Activated naive CD8-positive, alpha-beta T cell treated with anti-CD3 and anti-CD28 coated beads, Interleukin-2, amount 50 U/mL, for 24 hours (primary cell): ENCODE measurements around the gene MOCS1.
A peak's percentile ranks its signal among the peaks of the same experiment; 100 is the strongest.

ENCODE experiments used
- ATAC-seq: fragments of 150-1000 bp; cut with Tn5 transposase; one replicate; pipeline ENCODE4 v1.10.0; 2021
- DNase-seq: peaks from one replicate; pipeline ENCODE4 v3.0.0; 2021
- H3K27ac Mint-ChIP-seq: one replicate; pipeline ENCODE4 v1.8.0; 2021; ENCODE audit warnings: mild to moderate bottlenecking, mixed read lengths
- H3K27me3 Mint-ChIP-seq: one replicate; pipeline ENCODE4 v1.8.0; 2021; ENCODE audit warnings: mixed read lengths
- H3K36me3 Mint-ChIP-seq: one replicate; pipeline ENCODE4 v1.8.0; 2021; ENCODE audit warnings: low read depth, mixed read lengths
- H3K4me1 Mint-ChIP-seq: one replicate; pipeline ENCODE4 v1.8.0; 2021; ENCODE audit warnings: mixed read lengths
- H3K4me3 Mint-ChIP-seq: one replicate; pipeline ENCODE4 v1.8.0; 2021; ENCODE audit warnings: mild to moderate bottlenecking, moderate library complexity, mixed read lengths
- H3K9me3 Mint-ChIP-seq: one replicate; pipeline ENCODE4 v1.8.0; 2021; ENCODE audit warnings: mixed read lengths

MOCS1 gene

DNA sequence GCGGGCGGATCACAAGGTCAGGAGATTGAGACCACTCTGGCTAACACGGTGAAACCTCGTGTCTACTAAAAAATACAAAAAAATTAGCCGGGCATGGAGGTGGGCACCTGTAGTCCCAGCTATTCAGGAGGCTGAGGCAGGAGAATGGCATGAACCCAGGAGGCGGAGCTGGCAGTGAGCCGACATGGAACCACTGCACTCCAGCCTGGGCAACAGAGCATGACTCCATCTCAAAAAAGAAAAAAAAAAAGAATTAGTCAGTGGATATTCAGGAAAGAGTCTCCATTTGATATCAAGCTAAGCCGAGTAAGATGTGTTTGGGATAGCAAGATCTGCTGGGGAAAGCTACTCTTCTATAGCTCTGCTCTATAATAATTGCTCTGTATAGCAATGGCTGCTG is 41.0 kb downstream of the MOCS1 start:
- ATAC-seq (no peak), DNase-seq (no peak)
- no peaks in the 10 kb centered on the region for H3K36me3 Mint-ChIP-seq
- H3K4me3 Mint-ChIP-seq: no peak overlapping the region
- no peak overlapping the region for H3K27ac Mint-ChIP-seq
- peaks cover 4% of the 10 kb centered on the region for H3K27me3 Mint-ChIP-seq
- H3K4me1 Mint-ChIP-seq: no peaks in the 10 kb centered on the region
- H3K9me3 Mint-ChIP-seq: no peaks in the 10 kb centered on the region

DNA sequence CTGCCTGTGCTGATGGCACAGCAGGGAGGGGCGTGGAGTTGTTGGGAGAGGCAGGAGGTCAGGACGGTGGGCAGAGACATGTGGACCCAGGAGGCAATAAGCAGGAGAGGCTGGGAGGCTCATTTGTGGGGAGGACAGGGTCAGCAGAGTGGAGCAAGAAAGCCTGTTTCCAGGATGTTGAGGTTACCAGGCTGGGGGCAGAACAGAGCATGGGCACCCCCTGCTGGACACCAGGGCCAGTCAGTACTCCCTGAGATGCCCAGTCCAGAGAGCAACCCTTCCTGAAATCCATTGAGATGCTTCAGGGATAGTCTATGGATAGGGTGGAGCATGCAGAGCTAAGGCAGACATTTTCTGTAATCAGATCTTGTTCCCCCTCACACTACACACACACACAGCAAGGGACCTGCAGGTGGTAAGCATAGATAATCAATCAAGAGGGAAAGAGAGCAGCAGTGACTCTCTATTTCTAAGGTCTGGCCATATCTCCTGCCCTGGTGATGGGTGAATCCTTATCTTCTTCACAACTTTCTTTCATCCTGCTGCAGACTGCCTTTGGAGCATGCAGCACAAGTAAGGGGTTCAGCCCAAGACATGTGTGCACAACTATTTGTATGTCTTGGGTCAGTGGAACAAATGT is 41.7 kb downstream of the MOCS1 start:
- DNase-seq (peak; percentile 20), ATAC-seq (no peak)

GRCh38 chr6:39891976-39892375 is 42.3 kb downstream of the MOCS1 start:
- no peak for DNase-seq
- H3K36me3 Mint-ChIP-seq: no peaks in the 10 kb centered on the region
- peaks cover 3% of the 10 kb centered on the region for H3K27me3 Mint-ChIP-seq
- no peaks in the 10 kb centered on the region for H3K4me1 Mint-ChIP-seq
- no peaks in the 10 kb centered on the region for H3K9me3 Mint-ChIP-seq
- H3K27ac Mint-ChIP-seq: no peak overlapping the region
- H3K4me3 Mint-ChIP-seq: no peak overlapping the region
- ATAC-seq: no peak

More for the DNA sequence above, 41.7 kb downstream of the MOCS1 start:
- H3K4me3 Mint-ChIP-seq: no peak overlapping the region
- H3K4me1 Mint-ChIP-seq: no peaks in the 10 kb centered on the region
- H3K27ac Mint-ChIP-seq: no peak overlapping the region
- no peaks in the 10 kb centered on the region for H3K36me3 Mint-ChIP-seq
- H3K27me3 Mint-ChIP-seq: peaks cover 4% of the 10 kb centered on the region
- no peaks in the 10 kb centered on the region for H3K9me3 Mint-ChIP-seq

DNA sequence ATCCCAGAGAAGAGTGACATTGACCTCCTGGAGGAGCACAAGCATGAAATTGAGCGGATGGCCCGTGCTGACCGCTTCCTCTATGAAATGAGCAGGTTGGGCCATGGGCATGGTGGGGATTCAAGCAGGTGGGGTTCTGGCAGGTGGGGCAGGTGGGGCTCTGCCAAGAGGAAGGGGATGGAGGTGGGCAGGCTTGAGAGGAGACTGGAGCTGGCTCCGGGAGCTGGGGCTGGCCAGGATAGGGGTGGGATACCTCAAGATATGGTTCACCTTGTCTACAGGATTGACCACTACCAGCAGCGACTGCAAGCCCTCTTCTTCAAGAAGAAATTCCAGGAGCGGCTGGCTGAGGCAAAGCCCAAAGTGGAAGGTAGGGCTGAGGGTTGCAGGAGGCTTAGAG is 42.9 kb downstream of the MOCS1 start:
- Mint-ChIP-seq H3K9me3 (no peaks in the 10 kb centered on the region), H3K4me3 (no peak overlapping the region), H3K4me1 (no peaks in the 10 kb centered on the region), H3K27ac (no peak overlapping the region), H3K36me3 (no peaks in the 10 kb centered on the region), H3K27me3 (peaks cover 2% of the 10 kb centered on the region)
- ATAC-seq (no peak), DNase-seq (no peak)

DNA sequence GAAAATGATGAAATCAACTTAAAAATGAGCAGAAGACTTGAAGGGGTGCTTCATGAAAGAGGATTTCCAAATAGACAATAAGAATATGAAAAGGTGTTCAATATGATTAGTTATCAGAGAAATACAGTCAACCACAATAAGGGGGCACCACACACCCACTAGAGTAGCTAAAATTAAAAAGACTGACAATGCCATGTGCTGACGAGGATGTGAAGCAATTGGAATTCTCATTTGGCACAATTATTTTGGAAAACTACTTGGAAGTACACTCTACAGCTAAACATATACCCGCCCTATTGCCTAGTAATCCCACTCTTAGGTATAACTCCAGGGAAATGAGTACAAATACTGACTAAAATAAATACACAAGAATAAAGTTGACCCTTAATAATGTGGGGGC is 45.0 kb downstream of the MOCS1 start:
- no peak for DNase-seq
- Mint-ChIP-seq H3K4me1 (no peaks in the 10 kb centered on the region), H3K4me3 (no peak overlapping the region), H3K27me3 (peaks cover 2% of the 10 kb centered on the region), H3K9me3 (no peaks in the 10 kb centered on the region), H3K36me3 (no peaks in the 10 kb centered on the region), H3K27ac (no peak overlapping the region)
- no peak for ATAC-seq

GRCh38 chr6:39887692-39888450 is 46.4 kb downstream of the MOCS1 start:
- H3K36me3 Mint-ChIP-seq: no peaks in the 10 kb centered on the region
- H3K9me3 Mint-ChIP-seq: no peaks in the 10 kb centered on the region
- peaks cover 2% of the 10 kb centered on the region for H3K27me3 Mint-ChIP-seq
- ATAC-seq (no peak), DNase-seq (no peak)
- H3K27ac Mint-ChIP-seq: no peak overlapping the region
- no peaks in the 10 kb centered on the region for H3K4me1 Mint-ChIP-seq
- no peak overlapping the region for H3K4me3 Mint-ChIP-seq

DNA sequence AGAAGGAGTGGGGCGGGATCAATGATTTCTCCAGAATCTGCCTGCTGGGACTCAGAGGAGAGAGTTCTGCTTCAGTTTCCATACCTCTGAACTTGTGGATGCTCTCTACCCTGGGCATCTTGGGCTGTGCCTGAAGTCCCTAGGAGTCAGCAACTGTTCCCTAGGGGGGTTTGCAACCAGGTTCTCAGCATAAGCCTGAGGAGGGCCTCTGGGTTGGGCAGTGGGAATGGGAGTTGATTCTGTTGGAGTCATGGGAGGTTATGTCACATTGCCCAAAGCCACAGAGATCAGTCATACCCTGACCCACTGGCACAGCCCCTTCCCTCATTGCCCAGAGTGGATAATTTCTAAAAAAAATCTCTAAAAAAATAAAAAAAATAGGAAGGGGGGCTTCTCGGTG is 47.4 kb downstream of the MOCS1 start:
- Mint-ChIP-seq H3K27me3 (peaks cover 2% of the 10 kb centered on the region), H3K9me3 (no peaks in the 10 kb centered on the region), H3K4me1 (no peaks in the 10 kb centered on the region)

DNA sequence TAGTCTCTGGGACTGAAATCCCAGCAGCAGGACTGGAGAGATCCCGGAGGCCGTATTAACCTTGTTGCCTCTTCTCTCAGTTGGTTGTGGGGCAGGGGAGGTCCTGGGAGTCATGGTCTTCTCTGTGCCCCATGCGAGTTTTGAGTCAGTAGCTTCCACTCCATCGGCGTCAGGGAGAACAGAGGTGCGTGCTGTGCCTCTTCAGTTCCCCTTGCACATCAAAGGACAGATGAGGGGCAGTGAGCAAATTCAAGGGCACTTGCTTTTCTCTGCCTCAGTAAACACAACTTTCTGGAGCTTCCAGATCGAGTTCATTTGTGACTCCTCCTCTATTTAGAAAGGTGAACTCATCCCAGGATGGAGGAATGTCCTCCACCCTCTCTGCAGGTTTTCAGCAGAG is 48.6 kb downstream of the MOCS1 start:
- Mint-ChIP-seq H3K4me3 (no peak overlapping the region), H3K27ac (no peak overlapping the region), H3K4me1 (no peaks in the 10 kb centered on the region), H3K36me3 (no peaks in the 10 kb centered on the region), H3K9me3 (no peaks in the 10 kb centered on the region), H3K27me3 (peaks cover 2% of the 10 kb centered on the region)
- ATAC-seq (no peak), DNase-seq (no peak)

More for the DNA sequence above, 47.4 kb downstream of the MOCS1 start:
- no peak for DNase-seq
- ATAC-seq: no peak
- Mint-ChIP-seq H3K27ac (no peak overlapping the region), H3K36me3 (no peaks in the 10 kb centered on the region), H3K4me3 (no peak overlapping the region)

- Mint-ChIP-seq H3K27ac (no peak overlapping the region), H3K36me3 (no peaks in the 10 kb centered on the region), H3K4me1 (no peaks in the 10 kb centered on the region), H3K9me3 (no peaks in the 10 kb centered on the region), H3K27me3 (peaks cover 2% of the 10 kb centered on the region), H3K4me3 (no peak overlapping the region)
- DNase-seq: no peak
- ATAC-seq: no peak
These were observed 49.6 kb downstream of the MOCS1 start for GRCh38 chr6:39884696-39885095.

GRCh38 chr6:39882531-39882899 is 51.7 kb downstream of the MOCS1 start:
- Mint-ChIP-seq H3K9me3 (no peaks in the 10 kb centered on the region), H3K36me3 (no peaks in the 10 kb centered on the region), H3K27ac (no peak overlapping the region), H3K4me3 (no peak overlapping the region), H3K27me3 (no peaks in the 10 kb centered on the region), H3K4me1 (no peaks in the 10 kb centered on the region)
- DNase-seq (no peak), ATAC-seq (no peak)

DNA sequence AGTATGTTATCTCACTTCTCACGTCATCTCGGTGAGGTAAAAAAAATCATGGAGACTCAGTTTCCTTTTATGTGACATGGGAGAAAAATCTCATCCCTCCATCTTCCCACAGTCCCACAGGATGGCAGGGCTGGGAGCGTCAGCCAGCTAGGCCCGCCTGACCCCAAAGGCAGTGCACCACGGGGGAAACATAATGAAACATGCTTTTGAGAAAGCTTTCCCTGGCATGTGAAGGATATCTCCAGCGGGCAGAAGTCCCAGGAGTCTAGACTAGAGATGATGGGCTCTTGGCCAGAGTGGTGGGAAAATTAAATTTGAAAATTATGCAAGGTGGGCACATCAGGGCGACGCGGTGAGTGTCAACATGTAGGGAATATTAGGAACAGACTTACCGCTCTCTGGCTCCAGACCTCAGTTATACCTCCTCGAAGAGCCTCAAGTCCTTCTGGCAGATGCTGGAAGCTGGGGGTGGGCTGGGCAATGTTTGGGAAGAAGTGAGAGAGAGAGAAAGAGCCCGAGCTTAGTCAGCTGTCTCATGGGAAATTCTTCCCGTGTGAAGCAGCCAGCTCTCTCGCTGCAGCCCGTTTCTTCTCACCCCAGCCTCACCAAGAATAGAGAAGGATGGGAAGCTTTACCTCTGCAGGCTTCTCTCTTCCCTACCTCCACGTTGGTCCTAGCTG is 52.3 kb downstream of the MOCS1 start:
- no peaks in the 10 kb centered on the region for H3K36me3 Mint-ChIP-seq
- no peaks in the 10 kb centered on the region for H3K4me1 Mint-ChIP-seq

GRCh38 chr6:39880594-39880993 is 53.7 kb downstream of the MOCS1 start:
- ATAC-seq (no peak), DNase-seq (no peak)
- Mint-ChIP-seq H3K36me3 (no peaks in the 10 kb centered on the region), H3K27me3 (no peaks in the 10 kb centered on the region), H3K27ac (no peak overlapping the region), H3K9me3 (no peaks in the 10 kb centered on the region), H3K4me3 (no peak overlapping the region), H3K4me1 (no peaks in the 10 kb centered on the region)

More for the DNA sequence above, 52.3 kb downstream of the MOCS1 start:
- no peak for DNase-seq
- ATAC-seq: no peak
- Mint-ChIP-seq H3K27ac (no peak overlapping the region), H3K9me3 (no peaks in the 10 kb centered on the region), H3K4me3 (no peak overlapping the region), H3K27me3 (no peaks in the 10 kb centered on the region)

GRCh38 chr6:39879535-39879934 is 54.7 kb downstream of the MOCS1 start:
- Mint-ChIP-seq H3K4me1 (no peaks in the 10 kb centered on the region), H3K36me3 (no peaks in the 10 kb centered on the region), H3K9me3 (no peaks in the 10 kb centered on the region), H3K27ac (no peak overlapping the region), H3K4me3 (no peak overlapping the region), H3K27me3 (no peaks in the 10 kb centered on the region)
- DNase-seq (no peak), ATAC-seq (no peak)

DNA sequence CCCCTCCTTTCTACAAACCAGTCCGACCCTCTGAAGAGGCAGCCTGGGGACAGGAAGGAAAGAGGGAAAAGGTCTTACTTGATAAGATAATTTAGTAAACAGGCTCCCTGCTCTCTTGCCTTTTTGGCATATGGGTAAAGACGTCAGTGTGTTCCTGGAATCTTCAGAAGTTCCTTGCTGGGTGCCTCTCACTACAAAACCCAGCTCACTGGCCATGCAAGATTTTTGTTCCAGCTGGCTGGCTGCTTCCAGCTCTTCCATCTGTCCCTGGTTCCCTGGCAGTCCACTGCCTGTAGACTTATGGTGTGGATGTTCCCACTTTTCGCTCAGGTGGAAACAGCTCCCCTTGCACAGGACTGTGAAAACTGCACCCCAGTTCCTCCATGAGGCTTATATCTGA is 57.4 kb downstream of the MOCS1 start:
- Mint-ChIP-seq H3K9me3 (no peaks in the 10 kb centered on the region), H3K4me3 (no peak overlapping the region), H3K27ac (no peak overlapping the region), H3K36me3 (no peaks in the 10 kb centered on the region), H3K4me1 (no peaks in the 10 kb centered on the region), H3K27me3 (no peaks in the 10 kb centered on the region)
- DNase-seq (no peak), ATAC-seq (no peak)

DNA sequence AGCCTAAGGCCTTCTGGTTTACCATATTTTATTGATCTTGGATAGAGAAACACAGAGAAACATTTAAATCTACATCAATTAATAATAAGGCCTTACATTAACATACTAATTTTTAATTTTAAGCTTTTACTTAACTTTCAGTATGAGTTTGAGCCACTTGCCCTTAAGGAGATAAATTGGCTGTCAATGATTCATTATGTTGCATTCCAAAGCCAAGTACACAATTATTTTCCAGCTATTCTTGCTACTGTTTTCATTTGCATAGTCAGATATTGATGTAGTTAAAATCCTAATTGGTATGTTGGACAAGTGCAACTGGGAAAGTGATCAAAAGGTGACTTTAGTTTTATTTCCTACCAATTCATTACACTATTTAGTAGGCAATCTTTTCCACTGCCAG is 58.2 kb downstream of the MOCS1 start:
- ATAC-seq (no peak), DNase-seq (no peak)
- Mint-ChIP-seq H3K4me1 (no peaks in the 10 kb centered on the region), H3K27ac (no peak overlapping the region), H3K4me3 (no peak overlapping the region), H3K36me3 (no peaks in the 10 kb centered on the region), H3K27me3 (no peaks in the 10 kb centered on the region), H3K9me3 (no peaks in the 10 kb centered on the region)
